OCI-LY3 (cell line): ENCODE data around the gene RAB37.

ENCODE experiments used
- H2AFZ ChIP-seq: fragments of 200-600, 300-600 bp; shearing (Covaris generic); 2 replicates; pipeline ENCODE4 v1.6.0; 2014; ENCODE audit warnings: antibody characterized with exemption, low read depth, low read length
- H3K27ac ChIP-seq: fragments of 200-600, 300-600 bp; sonication (generic); 2 replicates; pipeline ENCODE4 v1.5.1; 2014; ENCODE audit warnings: mild to moderate bottlenecking, low read length, moderate library complexity, mixed read lengths
- H3K27me3 ChIP-seq: fragments of 200-600, 300-600 bp; sonication (generic); 2 replicates; pipeline ENCODE4 v1.6.1; 2014; ENCODE audit warnings: low read depth, low read length, mixed read lengths
- H3K36me3 ChIP-seq: fragments of 200-600, 300-600 bp; sonication (generic); replicated peaks from 2 replicates; pipeline ENCODE3; 2014; ENCODE audit warnings: low read depth, low read length, mixed read lengths
- H3K4me1 ChIP-seq: fragments of 300-600, 200-600 bp; sonication (generic); 2 replicates; pipeline ENCODE4 v1.6.1; 2014; ENCODE audit warnings: low read length, mixed read lengths
- H3K4me2 ChIP-seq: fragments of 200-600, 300-600 bp; sonication (generic); 2 replicates; pipeline ENCODE4 v1.6.1; 2014; ENCODE audit warnings: low read length, mixed read lengths
- H3K4me3 ChIP-seq: fragments of 300-600, 200-600 bp; sonication (generic); 2 replicates; pipeline ENCODE4 v1.5.1; 2014; ENCODE audit warnings: antibody characterized with exemption, mild to moderate bottlenecking, low read length, moderate library complexity
- H3K79me2 ChIP-seq: fragments of 300-600, 200-600 bp; shearing (Covaris generic); 2 replicates; pipeline ENCODE4 v1.6.1; 2014; ENCODE audit warnings: mild to moderate bottlenecking, low read length, mixed read lengths
- H3K9ac ChIP-seq: fragments of 300-600, 200-600 bp; shearing (Covaris generic); 2 replicates; pipeline ENCODE4 v1.6.0; 2014; ENCODE audit warnings: mild to moderate bottlenecking, low read length, moderate library complexity
- H3K9me3 ChIP-seq: fragments of 200-600, 300-600 bp; shearing (Covaris generic); 2 replicates; pipeline ENCODE4 v1.6.1; 2014; ENCODE audit warnings: low read length, mixed read lengths; ENCODE audit not compliant: insufficient read depth
- H4K20me1 ChIP-seq: fragments of 200-600, 300-600 bp; sonication (generic); 2 replicates; pipeline ENCODE4 v1.6.1; 2016; ENCODE audit warnings: low read length, mixed read lengths; ENCODE audit not compliant: insufficient read depth
- EZH2phosphoT487 ChIP-seq: fragments of 200-600 bp; shearing (Covaris generic); IDR thresholded peaks from 2 replicates; pipeline ENCODE4 v1.6.1; 2018; ENCODE audit warnings: antibody characterized with exemption, mixed run types, low read depth
- TF ChIP-seq, protein P1 (sequence below): fragments of 200-600, 300-600 bp; sonication (generic); IDR thresholded peaks from 2 replicates; pipeline ENCODE4 v1.5.1; 2014; ENCODE audit warnings: antibody characterized with exemption, low read length, low read depth

Gene RAB37, protein sequence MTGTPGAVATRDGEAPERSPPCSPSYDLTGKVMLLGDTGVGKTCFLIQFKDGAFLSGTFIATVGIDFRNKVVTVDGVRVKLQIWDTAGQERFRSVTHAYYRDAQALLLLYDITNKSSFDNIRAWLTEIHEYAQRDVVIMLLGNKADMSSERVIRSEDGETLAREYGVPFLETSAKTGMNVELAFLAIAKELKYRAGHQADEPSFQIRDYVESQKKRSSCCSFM

DNA sequence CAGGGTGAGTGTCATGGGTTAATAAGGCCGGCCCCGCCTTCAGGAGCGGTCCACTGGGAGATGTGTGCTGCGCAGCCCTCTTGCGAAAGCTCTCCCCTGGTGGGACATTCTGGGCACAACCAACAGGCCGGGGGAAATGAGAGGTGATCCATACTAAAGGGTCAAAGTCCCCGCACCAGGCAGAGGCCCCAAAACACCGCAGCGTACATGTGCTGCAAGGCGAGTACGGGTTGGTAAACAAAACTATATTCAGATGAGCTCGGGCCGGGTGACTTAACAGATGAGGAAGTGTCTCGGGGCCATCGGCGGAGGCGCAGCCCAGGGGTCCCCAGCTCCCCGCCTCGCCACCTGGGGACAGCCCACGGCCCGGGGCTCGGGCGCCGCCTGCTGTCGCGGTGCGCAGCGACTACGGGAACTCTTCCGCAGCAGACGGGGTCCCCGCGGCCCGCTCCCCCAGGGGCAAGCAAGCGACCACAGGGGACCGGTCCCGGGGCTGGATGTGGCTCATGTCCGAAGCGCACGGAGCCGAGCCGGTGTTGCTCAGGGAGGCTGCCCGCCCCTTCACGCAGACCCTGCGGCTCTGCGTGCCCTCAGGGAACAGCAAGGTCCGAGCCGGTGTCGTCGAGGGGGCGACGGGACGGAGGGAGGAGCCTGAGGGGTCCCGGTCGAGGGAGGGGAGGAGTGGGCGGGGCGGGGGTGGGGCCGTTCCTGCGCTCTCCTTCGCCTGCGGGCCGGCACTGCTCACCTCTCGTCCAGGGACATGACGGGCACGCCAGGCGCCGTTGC lies at the start of gene RAB37:
Gene RAB37 (plus strand): TSS at position 744 of the 786 bp plus-strand sequence. CDS start 17 bp downstream, at position 761.
- Histone ChIP-seq H3K9ac (no peak within 1 kb of the TSS), H3K79me2 (no peaks in the 10 kb centered on the region), H3K9me3 (no peaks in the 10 kb centered on the region), H3K4me1 (no peaks in the 10 kb centered on the region), H3K27ac (no peak within 1 kb of the TSS), H3K27me3 (peaks cover 15% of the 10 kb centered on the region), H3K4me2 (peak within 1 kb of the TSS; percentile 38), H4K20me1 (no peaks in the 10 kb centered on the region), H3K4me3 (0 out of 2 replicates have a peak within 1 kb of the TSS, but pooled peaks have one; percentile 16), H2AFZ (0 out of 2 replicates have a peak within 1 kb of the TSS, but pooled peaks have one; percentile 39), H3K36me3 (no peaks in the 10 kb centered on the region)
- TF ChIP-seq, protein P1, sequence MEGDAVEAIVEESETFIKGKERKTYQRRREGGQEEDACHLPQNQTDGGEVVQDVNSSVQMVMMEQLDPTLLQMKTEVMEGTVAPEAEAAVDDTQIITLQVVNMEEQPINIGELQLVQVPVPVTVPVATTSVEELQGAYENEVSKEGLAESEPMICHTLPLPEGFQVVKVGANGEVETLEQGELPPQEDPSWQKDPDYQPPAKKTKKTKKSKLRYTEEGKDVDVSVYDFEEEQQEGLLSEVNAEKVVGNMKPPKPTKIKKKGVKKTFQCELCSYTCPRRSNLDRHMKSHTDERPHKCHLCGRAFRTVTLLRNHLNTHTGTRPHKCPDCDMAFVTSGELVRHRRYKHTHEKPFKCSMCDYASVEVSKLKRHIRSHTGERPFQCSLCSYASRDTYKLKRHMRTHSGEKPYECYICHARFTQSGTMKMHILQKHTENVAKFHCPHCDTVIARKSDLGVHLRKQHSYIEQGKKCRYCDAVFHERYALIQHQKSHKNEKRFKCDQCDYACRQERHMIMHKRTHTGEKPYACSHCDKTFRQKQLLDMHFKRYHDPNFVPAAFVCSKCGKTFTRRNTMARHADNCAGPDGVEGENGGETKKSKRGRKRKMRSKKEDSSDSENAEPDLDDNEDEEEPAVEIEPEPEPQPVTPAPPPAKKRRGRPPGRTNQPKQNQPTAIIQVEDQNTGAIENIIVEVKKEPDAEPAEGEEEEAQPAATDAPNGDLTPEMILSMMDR = no peak
- TF ChIP-seq EZH2phosphoT487 = no peak

DNA sequence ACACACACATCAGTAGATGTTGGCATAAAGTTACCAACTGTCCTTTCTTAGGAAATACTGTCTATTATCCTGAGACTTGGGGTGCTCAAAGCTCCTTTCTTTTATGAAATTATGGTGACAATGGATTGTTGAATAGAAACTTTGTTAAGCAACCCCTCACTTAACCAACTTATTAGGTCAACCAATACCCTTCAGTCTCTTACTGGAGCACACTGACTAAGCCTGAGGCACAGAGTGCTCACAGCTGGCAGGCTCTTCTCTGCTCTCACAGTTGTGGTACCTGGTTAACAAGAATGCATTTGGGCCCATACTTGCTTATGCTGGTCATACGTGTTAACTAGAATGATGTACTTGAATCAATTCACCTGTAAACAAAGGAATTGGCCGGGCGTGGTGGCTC lies 49.2 kb upstream of the RAB37 start:
- Histone ChIP-seq H3K9ac (no peak overlapping the region), H3K4me1 (peaks cover 23% of the 10 kb centered on the region), H3K4me2 (no peak overlapping the region)

DNA sequence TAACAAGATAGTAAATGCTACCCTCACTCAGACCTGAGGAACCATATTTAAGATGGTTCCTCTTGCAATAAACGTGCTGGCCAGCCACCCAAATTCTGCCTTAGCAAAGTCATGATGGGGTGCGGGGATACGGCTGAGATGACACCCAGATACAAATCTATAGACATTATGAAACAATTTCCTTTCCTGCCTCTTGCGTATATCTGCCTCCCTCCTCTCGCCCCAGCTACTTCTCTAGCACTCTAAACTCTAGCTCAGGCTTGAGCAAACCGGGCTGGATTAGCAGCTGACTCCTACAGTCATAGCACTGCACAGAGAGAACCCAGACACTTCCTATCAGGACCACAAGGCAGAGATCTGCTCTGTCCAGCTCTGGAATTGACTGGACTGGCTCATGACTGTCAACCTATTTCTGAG lies 46.6 kb upstream of the RAB37 start:
- peaks cover 23% of the 10 kb centered on the region for H3K4me1 ChIP-seq
- peaks cover 41% of the 10 kb centered on the region for H3K27me3 ChIP-seq
- TF ChIP-seq, protein P1 = no peak
- TF ChIP-seq EZH2phosphoT487 = no peak
- H4K20me1 ChIP-seq = no peaks in the 10 kb centered on the region
- H3K9ac ChIP-seq = no peak overlapping the region
- no peak overlapping the region for H3K4me3 ChIP-seq
- H3K4me2 ChIP-seq = no peak overlapping the region
- no peaks in the 10 kb centered on the region for H3K36me3 ChIP-seq
- H3K9me3 ChIP-seq = no peaks in the 10 kb centered on the region
- H2AFZ ChIP-seq = no peak overlapping the region
- no peaks in the 10 kb centered on the region for H3K79me2 ChIP-seq
- H3K27ac ChIP-seq = no peak overlapping the region

More for the DNA sequence above, 49.2 kb upstream of the RAB37 start:
- H3K4me3 ChIP-seq = no peak overlapping the region
- H3K79me2 ChIP-seq = no peaks in the 10 kb centered on the region
- H3K9me3 ChIP-seq = no peaks in the 10 kb centered on the region
- no peaks in the 10 kb centered on the region for H4K20me1 ChIP-seq
- no peak overlapping the region for H2AFZ ChIP-seq
- no peak overlapping the region for H3K27ac ChIP-seq
- TF ChIP-seq EZH2phosphoT487 = no peak
- TF ChIP-seq, protein P1 = no peak
- peaks cover 36% of the 10 kb centered on the region for H3K27me3 ChIP-seq
- H3K36me3 ChIP-seq = no peaks in the 10 kb centered on the region

DNA sequence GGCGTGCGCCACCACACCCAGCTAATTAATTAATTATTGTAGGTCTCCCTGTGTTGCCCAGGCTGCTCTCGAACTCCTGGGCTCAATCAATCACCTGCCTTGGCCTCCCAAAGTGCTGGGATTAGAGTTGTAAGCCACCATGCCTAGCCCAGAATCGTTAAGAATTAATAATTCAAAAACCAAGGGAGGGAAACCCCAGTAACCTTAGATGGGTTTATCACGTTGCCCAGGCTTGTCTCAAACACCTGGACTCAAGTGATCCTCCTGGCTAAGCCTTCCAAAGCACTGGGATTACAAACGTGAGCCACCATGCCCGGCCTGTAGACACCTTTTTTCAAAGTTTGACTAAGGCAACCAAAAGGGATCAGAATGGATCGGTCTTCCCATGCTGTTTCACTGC lies 45.9 kb upstream of the RAB37 start:
- Histone ChIP-seq H3K9me3 (no peaks in the 10 kb centered on the region), H4K20me1 (no peaks in the 10 kb centered on the region), H3K27ac (no peak overlapping the region), H3K27me3 (peaks cover 40% of the 10 kb centered on the region), H2AFZ (no peak overlapping the region), H3K9ac (no peak overlapping the region), H3K4me3 (no peak overlapping the region), H3K36me3 (no peaks in the 10 kb centered on the region), H3K79me2 (no peaks in the 10 kb centered on the region), H3K4me1 (peaks cover 25% of the 10 kb centered on the region), H3K4me2 (no peak overlapping the region)
- TF ChIP-seq, protein P1 = no peak
- no peak for TF ChIP-seq EZH2phosphoT487
